ENCODE measurements around the gene PRSS21. TPM values are rescaled to one million over a fixed set of nuclear protein-coding genes. Genes with fewer than 3 reads are reported as not detected.

The PRSS21 gene
- total RNA-seq, 1 donor from 2014 or later = not detected

GRCh38 chr16:2808181-2808580 is 8.9 kb upstream of the PRSS21 start:
- TF ChIP-seq, protein P1, sequence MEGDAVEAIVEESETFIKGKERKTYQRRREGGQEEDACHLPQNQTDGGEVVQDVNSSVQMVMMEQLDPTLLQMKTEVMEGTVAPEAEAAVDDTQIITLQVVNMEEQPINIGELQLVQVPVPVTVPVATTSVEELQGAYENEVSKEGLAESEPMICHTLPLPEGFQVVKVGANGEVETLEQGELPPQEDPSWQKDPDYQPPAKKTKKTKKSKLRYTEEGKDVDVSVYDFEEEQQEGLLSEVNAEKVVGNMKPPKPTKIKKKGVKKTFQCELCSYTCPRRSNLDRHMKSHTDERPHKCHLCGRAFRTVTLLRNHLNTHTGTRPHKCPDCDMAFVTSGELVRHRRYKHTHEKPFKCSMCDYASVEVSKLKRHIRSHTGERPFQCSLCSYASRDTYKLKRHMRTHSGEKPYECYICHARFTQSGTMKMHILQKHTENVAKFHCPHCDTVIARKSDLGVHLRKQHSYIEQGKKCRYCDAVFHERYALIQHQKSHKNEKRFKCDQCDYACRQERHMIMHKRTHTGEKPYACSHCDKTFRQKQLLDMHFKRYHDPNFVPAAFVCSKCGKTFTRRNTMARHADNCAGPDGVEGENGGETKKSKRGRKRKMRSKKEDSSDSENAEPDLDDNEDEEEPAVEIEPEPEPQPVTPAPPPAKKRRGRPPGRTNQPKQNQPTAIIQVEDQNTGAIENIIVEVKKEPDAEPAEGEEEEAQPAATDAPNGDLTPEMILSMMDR (IDR thresholded peaks at IDR 0.05) = no peak
- H3K4me3 Mint-ChIP-seq (ENCODE audit: unreplicated experiment) = no peak overlapping the region
- no peaks in the 10 kb centered on the region for H3K4me1 Mint-ChIP-seq (ENCODE audit: unreplicated experiment)
- H3K9me3 Mint-ChIP-seq (ENCODE audit: unreplicated experiment) = peaks cover 8% of the 10 kb centered on the region
- no peak for DNase-seq (ENCODE audit: extremely low spot score, unreplicated experiment)
- H3K36me3 Mint-ChIP-seq (ENCODE audit: unreplicated experiment) = peaks cover 1% of the 10 kb centered on the region
- H3K27ac Mint-ChIP-seq (ENCODE audit: unreplicated experiment) = no peak overlapping the region
- peaks cover 26% of the 10 kb centered on the region for H3K27me3 Mint-ChIP-seq (ENCODE audit: unreplicated experiment)

DNA sequence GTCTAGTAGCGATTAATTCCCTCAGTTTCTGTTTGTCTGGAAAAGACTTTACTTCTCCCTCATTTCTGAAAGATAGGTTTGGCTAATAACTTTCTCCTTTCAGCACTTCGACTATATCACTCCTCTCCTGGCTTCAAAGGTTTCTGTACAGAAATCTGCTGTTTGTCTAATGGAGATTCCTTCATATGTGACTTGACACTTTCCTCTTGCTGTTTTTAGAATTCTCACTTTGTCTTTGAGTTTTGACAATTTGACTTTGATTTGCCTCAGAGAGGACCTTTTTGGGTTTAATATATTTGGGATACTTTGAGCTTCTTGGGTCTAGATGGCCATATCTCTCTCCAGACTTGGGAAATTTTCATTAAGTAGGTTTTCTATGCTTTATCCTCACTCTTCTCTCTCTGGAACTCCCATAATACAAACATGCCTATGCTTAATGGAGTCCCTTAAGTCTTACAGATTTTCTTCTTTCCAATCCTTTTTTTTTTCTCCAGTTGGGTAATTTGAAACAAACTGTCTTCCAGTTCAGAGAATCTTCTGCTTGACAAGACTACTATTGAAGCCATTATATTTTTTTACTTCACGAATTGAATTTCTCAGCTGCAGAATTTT is 7.8 kb upstream of the PRSS21 start:
- no peaks in the 10 kb centered on the region for H3K9me3 Mint-ChIP-seq (ENCODE audit: unreplicated experiment)
- DNase-seq (ENCODE audit: extremely low spot score, unreplicated experiment) = no peak
- peaks cover 26% of the 10 kb centered on the region for H3K27me3 Mint-ChIP-seq (ENCODE audit: unreplicated experiment)
- no peaks in the 10 kb centered on the region for H3K36me3 Mint-ChIP-seq (ENCODE audit: unreplicated experiment)
- H3K4me3 Mint-ChIP-seq (ENCODE audit: unreplicated experiment) = no peak overlapping the region
- TF ChIP-seq, protein P1 (IDR thresholded peaks at IDR 0.05) = no peak
- no peak overlapping the region for H3K27ac Mint-ChIP-seq (ENCODE audit: unreplicated experiment)
- H3K4me1 Mint-ChIP-seq (ENCODE audit: unreplicated experiment) = no peaks in the 10 kb centered on the region

DNA sequence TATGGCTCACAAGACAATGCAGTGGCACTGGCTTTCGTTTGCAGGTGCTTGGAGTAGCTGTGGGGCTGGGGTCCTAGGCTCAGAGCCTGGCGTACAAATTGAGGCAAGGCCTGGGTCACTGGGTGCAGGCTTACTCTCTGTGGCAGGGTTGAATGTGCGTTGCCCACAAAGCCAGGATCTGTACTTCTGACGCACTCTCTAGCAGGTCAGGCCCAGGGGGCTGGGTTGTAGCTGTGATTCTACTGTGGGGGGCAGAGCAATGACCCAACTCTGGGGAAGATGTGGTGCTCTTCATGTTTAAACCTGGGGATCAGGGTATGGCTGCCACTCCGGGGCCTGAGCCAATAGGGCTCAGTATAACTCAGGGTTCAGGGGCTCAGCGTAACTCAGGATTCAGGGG is 6.4 kb upstream of the PRSS21 start:
- no peak overlapping the region for H3K27ac Mint-ChIP-seq (ENCODE audit: unreplicated experiment)
- H3K4me3 Mint-ChIP-seq (ENCODE audit: unreplicated experiment) = no peak overlapping the region
- H3K4me1 Mint-ChIP-seq (ENCODE audit: unreplicated experiment) = no peaks in the 10 kb centered on the region
- TF ChIP-seq, protein P1 (IDR thresholded peaks at IDR 0.05) = no peak
- H3K36me3 Mint-ChIP-seq (ENCODE audit: unreplicated experiment) = no peaks in the 10 kb centered on the region
- DNase-seq (ENCODE audit: extremely low spot score, unreplicated experiment) = no peak
- H3K27me3 Mint-ChIP-seq (ENCODE audit: unreplicated experiment) = peaks cover 33% of the 10 kb centered on the region
- H3K9me3 Mint-ChIP-seq (ENCODE audit: unreplicated experiment) = no peaks in the 10 kb centered on the region

DNA sequence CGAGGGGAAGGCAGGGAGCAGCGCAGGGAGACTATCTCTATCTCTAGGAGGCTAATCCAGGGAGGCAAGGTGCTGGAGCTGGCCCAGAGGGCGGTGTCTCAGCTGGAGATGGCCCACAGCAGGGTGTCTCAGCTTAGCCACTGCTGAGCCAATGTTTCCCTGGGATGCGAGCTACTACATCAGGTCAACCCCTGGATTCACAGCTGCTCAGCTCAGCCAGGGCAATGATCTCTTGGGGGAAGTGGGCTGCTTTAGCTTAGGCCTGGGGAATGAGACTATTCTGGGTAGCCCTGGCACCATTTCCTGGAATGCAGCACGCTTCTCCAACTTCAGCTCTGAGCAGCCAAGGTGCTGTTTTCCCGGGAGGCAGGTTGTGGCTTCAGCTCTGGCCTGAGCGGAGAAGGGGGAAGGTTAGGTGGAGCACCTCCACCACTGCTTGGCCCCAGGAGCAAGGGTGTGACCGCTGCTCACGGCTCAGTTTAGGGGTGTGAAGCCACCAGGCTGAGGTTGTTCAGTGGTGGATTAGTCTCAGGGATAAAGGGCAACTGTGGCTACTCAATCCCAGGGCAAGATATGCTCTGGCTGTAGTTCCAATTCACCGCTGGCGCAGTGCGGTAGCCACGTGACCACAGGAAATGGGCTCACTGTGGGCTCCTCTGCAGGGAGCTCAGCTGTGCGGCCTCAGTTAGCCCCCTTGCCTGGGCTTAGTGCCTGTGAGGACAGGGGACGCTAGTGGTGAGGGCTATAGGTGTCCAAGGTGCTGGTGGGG is 5.2 kb upstream of the PRSS21 start:
- no peaks in the 10 kb centered on the region for H3K4me1 Mint-ChIP-seq (ENCODE audit: unreplicated experiment)
- H3K27me3 Mint-ChIP-seq (ENCODE audit: unreplicated experiment) = peaks cover 36% of the 10 kb centered on the region
- H3K9me3 Mint-ChIP-seq (ENCODE audit: unreplicated experiment) = no peaks in the 10 kb centered on the region
- DNase-seq (ENCODE audit: extremely low spot score, unreplicated experiment) = no peak
- H3K4me3 Mint-ChIP-seq (ENCODE audit: unreplicated experiment) = no peak overlapping the region
- no peaks in the 10 kb centered on the region for H3K36me3 Mint-ChIP-seq (ENCODE audit: unreplicated experiment)
- no peak overlapping the region for H3K27ac Mint-ChIP-seq (ENCODE audit: unreplicated experiment)
- TF ChIP-seq, protein P1 (IDR thresholded peaks at IDR 0.05) = no peak

GRCh38 chr16:2813771-2814221 is 3.2 kb upstream of the PRSS21 start:
- Mint-ChIP-seq H3K9me3 (ENCODE audit: unreplicated experiment) (no peaks in the 10 kb centered on the region), H3K4me1 (ENCODE audit: unreplicated experiment) (no peaks in the 10 kb centered on the region), H3K4me3 (ENCODE audit: unreplicated experiment) (no peak overlapping the region), H3K27me3 (ENCODE audit: unreplicated experiment) (peaks cover 31% of the 10 kb centered on the region), H3K36me3 (ENCODE audit: unreplicated experiment) (no peaks in the 10 kb centered on the region), H3K27ac (ENCODE audit: unreplicated experiment) (no peak overlapping the region)
- TF ChIP-seq, protein P1 (IDR thresholded peaks at IDR 0.05) = no peak
- DNase-seq (ENCODE audit: extremely low spot score, unreplicated experiment) = no peak
